ENCODE results near the gene NTF4. TPM values are rescaled to one million over a fixed set of nuclear protein-coding genes. Genes with fewer than 3 reads are reported as not detected.

Gene NTF4
- total and polyA plus RNA-seq, 2 of the 13 experiments (the other 11 are each of a cell fraction or from before 2014, with no cell fraction given), result not detected

DNA sequence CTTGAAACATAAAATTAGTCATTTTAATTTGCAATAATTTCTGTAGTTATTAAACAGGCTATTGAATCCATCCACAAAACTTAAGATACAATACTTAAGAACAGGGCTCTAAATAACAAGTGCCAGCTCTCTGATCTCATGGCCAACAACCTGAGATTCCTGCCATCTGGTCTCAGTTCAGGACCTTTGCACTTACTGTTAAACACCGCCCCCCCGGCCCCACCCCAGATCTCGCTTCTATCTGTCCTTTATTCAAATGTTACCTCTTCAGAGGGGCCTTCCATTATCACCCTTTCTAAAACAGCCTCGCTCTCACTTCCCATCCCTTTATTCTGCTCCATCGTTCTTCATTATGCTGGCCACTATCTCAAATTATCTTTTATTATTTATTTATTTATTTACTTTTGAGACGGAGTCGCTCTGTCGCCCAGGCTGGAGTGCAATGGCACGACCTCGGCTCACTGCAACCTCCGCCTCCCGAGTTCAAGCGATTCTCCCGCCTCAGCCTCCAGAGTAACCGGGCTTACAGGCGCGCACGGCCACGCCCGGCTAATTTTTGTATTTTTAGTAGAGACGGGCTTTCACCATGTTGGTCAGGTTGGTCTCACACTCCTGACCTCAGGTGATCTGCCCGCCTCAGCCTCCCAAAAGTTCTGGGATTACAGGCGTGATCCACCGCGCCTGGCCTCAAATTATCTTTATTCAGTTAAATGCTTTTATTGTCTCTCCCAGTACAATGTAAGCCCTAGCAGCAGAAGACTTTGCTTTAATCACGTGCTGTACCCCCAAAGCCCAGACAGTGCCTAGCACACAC is 19.8 kb upstream of the NTF4 start (continued):
- no peak for TF ChIP-seq REPIN1 (CRISPR knock-in tag; IDR thresholded peaks at IDR 0.05; ENCODE audit: borderline replicate concordance, low read depth)
- no peak for TF ChIP-seq MAFG (CRISPR knock-in tag; IDR thresholded peaks at IDR 0.05)
- TF ChIP-seq, protein P1, sequence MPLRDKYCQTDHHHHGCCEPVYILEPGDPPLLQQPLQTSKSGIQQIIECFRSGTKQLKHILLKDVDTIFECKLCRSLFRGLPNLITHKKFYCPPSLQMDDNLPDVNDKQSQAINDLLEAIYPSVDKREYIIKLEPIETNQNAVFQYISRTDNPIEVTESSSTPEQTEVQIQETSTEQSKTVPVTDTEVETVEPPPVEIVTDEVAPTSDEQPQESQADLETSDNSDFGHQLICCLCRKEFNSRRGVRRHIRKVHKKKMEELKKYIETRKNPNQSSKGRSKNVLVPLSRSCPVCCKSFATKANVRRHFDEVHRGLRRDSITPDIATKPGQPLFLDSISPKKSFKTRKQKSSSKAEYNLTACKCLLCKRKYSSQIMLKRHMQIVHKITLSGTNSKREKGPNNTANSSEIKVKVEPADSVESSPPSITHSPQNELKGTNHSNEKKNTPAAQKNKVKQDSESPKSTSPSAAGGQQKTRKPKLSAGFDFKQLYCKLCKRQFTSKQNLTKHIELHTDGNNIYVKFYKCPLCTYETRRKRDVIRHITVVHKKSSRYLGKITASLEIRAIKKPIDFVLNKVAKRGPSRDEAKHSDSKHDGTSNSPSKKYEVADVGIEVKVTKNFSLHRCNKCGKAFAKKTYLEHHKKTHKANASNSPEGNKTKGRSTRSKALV (CRISPR knock-in tag; IDR thresholded peaks at IDR 0.05), result no peak
- no peak for TF ChIP-seq SIX1 (CRISPR knock-in tag; IDR thresholded peaks at IDR 0.05; ENCODE audit: borderline replicate concordance)
- TF ChIP-seq, protein P2, sequence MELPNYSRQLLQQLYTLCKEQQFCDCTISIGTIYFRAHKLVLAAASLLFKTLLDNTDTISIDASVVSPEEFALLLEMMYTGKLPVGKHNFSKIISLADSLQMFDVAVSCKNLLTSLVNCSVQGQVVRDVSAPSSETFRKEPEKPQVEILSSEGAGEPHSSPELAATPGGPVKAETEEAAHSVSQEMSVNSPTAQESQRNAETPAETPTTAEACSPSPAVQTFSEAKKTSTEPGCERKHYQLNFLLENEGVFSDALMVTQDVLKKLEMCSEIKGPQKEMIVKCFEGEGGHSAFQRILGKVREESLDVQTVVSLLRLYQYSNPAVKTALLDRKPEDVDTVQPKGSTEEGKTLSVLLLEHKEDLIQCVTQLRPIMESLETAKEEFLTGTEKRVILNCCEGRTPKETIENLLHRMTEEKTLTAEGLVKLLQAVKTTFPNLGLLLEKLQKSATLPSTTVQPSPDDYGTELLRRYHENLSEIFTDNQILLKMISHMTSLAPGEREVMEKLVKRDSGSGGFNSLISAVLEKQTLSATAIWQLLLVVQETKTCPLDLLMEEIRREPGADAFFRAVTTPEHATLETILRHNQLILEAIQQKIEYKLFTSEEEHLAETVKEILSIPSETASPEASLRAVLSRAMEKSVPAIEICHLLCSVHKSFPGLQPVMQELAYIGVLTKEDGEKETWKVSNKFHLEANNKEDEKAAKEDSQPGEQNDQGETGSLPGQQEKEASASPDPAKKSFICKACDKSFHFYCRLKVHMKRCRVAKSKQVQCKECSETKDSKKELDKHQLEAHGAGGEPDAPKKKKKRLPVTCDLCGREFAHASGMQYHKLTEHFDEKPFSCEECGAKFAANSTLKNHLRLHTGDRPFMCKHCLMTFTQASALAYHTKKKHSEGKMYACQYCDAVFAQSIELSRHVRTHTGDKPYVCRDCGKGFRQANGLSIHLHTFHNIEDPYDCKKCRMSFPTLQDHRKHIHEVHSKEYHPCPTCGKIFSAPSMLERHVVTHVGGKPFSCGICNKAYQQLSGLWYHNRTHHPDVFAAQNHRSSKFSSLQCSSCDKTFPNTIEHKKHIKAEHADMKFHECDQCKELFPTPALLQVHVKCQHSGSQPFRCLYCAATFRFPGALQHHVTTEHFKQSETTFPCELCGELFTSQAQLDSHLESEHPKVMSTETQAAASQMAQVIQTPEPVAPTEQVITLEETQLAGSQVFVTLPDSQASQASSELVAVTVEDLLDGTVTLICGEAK (IDR thresholded peaks at IDR 0.05), result no peak
- TF ChIP-seq, protein P2 (CRISPR knock-in tag; IDR thresholded peaks at IDR 0.05), result no peak
- no peak for TF ChIP-seq ZNF557 (CRISPR knock-in tag; IDR thresholded peaks at IDR 0.05)
- TF ChIP-seq, protein P3, sequence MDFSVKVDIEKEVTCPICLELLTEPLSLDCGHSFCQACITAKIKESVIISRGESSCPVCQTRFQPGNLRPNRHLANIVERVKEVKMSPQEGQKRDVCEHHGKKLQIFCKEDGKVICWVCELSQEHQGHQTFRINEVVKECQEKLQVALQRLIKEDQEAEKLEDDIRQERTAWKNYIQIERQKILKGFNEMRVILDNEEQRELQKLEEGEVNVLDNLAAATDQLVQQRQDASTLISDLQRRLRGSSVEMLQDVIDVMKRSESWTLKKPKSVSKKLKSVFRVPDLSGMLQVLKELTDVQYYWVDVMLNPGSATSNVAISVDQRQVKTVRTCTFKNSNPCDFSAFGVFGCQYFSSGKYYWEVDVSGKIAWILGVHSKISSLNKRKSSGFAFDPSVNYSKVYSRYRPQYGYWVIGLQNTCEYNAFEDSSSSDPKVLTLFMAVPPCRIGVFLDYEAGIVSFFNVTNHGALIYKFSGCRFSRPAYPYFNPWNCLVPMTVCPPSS (IDR thresholded peaks at IDR 0.05), result no peak
- TF ChIP-seq, protein P4, sequence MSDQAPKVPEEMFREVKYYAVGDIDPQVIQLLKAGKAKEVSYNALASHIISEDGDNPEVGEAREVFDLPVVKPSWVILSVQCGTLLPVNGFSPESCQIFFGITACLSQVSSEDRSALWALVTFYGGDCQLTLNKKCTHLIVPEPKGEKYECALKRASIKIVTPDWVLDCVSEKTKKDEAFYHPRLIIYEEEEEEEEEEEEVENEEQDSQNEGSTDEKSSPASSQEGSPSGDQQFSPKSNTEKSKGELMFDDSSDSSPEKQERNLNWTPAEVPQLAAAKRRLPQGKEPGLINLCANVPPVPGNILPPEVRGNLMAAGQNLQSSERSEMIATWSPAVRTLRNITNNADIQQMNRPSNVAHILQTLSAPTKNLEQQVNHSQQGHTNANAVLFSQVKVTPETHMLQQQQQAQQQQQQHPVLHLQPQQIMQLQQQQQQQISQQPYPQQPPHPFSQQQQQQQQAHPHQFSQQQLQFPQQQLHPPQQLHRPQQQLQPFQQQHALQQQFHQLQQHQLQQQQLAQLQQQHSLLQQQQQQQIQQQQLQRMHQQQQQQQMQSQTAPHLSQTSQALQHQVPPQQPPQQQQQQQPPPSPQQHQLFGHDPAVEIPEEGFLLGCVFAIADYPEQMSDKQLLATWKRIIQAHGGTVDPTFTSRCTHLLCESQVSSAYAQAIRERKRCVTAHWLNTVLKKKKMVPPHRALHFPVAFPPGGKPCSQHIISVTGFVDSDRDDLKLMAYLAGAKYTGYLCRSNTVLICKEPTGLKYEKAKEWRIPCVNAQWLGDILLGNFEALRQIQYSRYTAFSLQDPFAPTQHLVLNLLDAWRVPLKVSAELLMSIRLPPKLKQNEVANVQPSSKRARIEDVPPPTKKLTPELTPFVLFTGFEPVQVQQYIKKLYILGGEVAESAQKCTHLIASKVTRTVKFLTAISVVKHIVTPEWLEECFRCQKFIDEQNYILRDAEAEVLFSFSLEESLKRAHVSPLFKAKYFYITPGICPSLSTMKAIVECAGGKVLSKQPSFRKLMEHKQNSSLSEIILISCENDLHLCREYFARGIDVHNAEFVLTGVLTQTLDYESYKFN (CRISPR knock-in tag; conservative IDR thresholded peaks at IDR 0.05), result no peak
- TF ChIP-seq SYNCRIP (IDR thresholded peaks at IDR 0.05; ENCODE audit: insufficient read depth, low read depth, low read length), result no peak
- no peak for TF ChIP-seq RORA (CRISPR knock-in tag; IDR thresholded peaks at IDR 0.05)
- TF ChIP-seq JUNB (CRISPR knock-in tag; IDR thresholded peaks at IDR 0.05; ENCODE audit: borderline replicate concordance), result no peak

Data from HepG2 (cell line).